CD4-positive, alpha-beta T cell treated with Interleukin-17A for 1 hour (primary cell): ENCODE measurements around the gene SPDYE18.
"Not testable (repeated sequence)": the region's sequence is repeated elsewhere in the genome, so short reads cannot be mapped to it uniquely, and the experiment has no call there.

ENCODE experiments used
- DNase-seq: peaks from one replicate; pipeline ENCODE4 v3.0.0-alpha.2; 2020

The SPDYE18 gene, protein sequence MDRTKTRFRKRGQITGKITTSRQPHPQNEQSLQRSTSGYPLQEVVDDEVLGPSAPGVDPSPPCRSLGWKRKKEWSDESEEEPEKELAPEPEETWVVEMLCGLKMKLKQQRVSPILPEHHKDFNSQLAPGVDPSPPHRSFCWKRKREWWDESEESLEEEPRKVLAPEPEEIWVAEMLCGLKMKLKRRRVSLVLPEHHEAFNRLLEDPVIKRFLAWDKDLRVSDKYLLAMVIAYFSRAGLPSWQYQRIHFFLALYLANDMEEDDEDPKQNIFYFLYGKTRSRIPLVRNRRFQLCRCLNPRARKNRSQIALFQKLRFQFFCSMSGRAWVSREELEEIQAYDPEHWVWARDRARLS

DNA sequence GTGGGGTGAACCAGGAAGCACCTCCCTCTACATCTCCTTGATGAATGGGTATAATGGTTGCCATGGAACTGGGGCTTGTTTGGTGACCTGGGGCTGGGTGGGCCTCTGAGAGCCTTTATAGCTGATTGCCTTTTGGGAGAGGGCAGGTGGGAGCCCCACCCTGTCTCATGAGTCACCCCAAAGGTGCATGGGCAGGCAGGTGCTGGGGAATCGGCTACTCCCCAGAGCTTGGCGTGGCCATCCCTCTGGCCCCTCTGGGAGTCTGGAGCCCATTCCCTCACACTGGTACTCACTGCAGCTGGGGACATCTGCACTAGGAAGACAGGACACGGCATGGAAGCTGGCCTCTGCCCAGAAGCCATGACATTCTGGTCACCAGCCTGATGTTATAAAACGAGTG, at the start of gene SPDYE18:
Gene SPDYE18 (minus strand): TSS at position 2 of the 400 bp plus-strand sequence. CDS start 2,046 bp downstream, outside the sequence.
- not testable (repeated sequence) for DNase-seq

DNA sequence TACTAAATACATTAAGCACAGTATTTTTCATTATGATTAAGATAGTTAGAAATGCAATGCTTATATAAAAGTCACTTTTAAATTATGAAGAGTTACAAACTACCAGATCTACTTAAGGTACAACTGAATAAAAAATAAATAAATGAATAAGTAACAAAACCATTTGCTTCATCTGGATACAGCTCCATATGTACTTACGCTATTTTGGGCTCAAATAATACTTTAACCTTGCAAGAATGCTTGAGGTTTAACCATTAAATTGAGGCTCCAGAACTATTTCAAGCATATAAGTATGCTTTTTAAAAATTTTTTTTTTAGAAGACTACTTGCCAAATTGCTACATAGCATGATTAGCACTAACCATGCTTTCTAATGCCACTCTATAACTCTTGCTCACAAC, 46.0 kb upstream of the SPDYE18 start:
- DNase-seq: not testable (repeated sequence)

DNA sequence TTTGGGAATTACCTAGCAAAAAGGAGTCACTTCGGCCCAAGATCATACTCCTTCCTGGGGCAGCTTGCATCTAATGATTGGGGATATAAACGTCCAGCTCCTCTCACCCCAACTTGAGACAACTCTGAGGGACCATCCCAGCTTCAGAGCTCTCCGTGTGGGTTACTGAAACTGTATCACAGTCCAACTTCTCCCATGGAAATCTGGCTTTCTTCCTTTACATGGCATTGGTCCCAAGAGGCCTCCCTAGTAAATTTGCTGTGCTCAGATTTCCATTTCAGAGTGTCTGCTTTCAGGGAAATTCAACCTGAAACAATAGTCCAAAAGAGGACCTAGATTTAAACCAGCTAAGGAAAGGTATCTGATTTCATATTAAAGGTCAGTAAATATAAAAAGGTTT, 45.3 kb upstream of the SPDYE18 start:
- not testable (repeated sequence) for DNase-seq

DNA sequence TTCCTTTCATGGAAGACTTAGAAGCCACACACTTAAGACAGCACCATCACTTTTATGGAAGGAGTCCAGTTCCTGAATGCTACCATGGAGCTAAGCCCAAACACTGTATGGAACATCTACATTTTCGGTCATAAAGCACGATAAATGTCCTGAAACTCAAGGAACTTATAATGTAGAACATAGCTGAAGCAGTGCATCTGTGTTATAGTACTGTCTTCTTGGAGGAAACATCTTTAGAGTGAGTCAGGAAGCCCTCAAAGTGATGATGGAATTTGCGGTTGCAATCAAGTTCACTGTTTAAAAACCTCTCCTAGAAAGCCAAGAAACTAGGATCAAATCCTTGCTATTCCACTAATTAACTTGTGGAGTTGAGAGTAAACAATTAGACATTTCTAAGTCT, 43.5 kb upstream of the SPDYE18 start:
- not testable (repeated sequence) for DNase-seq

DNA sequence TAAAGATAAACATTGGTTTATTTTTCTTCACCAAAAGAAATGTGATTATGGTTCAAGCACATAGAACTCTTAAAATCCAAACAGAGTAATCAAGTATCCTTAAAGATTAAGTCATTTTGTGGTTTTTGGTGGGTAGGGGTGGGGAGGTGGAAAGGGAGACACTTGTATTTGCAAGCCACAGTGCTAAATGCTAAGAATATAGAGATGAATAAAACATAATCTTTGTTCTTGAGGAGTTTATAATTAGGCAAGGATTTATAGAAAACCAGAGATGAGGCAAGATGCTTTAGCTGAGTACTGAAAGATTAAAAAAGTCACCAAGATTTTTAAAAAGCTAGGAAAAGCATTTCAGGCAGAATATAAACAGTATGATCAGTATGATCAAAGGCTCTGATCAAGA, 40.3 kb upstream of the SPDYE18 start:
- not testable (repeated sequence) for DNase-seq

DNA sequence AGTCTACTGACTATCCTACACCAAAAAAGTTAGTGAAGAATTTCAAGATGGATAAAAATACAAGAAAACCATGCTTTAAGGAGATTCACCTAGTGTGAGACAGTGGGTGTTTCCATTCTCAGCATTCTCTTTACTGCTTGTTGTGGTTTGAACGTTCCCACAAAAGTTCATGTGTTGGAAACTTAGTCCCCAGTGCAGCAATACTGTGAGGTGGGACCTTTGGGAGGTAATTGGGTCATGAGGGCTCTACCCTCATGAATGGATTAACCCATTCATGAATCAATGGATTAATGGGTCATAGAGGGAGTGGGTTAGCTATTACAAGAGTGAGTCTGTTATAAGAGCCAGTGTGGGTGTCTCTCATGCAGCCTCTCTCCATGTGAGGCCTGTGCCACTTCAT, 38.8 kb upstream of the SPDYE18 start:
- DNase-seq: not testable (repeated sequence)

DNA sequence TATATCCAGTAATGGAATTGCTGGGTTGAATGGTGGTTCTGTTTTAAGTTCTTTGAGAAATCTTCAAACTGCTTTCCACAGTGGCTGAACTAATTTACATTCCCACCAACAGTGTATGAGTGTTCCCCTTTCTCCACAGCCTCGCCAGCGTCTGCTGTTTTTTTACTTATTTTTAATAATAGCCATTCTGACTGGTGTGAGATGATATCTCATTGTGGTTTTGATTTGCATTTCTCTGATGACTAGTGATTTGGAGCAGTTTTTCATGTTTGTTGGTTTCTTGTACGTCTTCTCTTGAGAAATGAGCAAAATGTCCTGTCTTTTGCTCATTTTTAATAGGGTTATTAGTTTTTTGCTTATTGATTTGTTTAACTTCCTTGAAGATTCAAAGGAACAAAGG, 38.1 kb upstream of the SPDYE18 start:
- not testable (repeated sequence) for DNase-seq

DNA sequence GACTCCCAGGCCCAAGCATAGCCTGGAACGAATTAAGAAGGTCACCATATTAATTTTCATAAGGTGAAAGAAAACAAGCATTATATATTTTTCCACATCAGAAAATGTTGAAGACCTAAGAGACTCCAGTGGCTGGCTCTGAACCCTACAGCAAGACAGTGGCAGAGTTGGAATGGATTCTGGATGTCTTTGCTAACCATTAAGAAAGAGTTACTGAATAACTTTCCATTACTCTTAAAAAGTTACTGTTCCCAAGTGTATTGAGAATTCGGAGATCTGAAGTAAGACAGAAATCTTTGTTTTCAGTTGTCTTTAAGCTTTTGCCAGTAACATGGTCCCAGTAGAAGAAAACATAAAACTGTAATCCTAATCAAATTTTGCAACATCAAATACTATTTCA, 29.9 kb upstream of the SPDYE18 start:
- DNase-seq: not testable (repeated sequence)

DNA sequence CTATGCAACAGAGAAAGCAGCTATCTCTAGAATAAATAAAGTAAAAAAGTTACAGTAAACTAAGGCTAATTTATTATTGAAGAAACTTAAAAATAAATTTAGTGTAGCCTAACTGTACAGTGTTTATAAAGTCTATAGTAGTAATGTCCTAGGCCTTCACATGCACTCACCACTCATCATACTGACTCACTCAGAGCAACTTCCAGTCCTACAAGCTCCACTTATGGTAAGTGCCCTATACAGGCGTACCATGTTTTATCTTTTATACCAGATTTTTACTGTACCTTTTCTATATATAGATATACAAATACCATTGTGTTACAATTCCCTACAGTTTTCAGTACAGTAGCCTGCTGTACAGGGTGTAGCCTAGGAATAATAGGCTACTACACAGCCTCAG, 19.8 kb upstream of the SPDYE18 start:
- DNase-seq: not testable (repeated sequence)

DNA sequence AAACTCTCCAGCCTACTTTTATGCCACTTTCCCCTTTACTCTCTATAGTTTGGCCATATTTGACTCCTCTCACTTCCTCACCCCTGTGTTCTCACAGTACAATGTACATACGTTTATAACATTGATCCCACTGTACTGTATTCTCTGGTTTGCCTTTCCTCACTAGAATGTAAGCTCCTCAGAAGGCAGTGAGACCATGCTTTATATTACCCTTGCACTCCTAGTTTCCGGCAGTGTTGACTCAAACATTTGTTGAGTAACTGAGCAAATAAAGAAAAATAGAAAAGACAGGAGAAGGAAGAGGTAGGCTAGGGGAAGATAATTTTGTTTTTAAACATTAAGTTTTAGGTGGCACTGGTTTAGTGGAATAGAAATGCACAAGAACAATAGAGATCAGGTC, 17.9 kb upstream of the SPDYE18 start:
- DNase-seq: not testable (repeated sequence)

DNA sequence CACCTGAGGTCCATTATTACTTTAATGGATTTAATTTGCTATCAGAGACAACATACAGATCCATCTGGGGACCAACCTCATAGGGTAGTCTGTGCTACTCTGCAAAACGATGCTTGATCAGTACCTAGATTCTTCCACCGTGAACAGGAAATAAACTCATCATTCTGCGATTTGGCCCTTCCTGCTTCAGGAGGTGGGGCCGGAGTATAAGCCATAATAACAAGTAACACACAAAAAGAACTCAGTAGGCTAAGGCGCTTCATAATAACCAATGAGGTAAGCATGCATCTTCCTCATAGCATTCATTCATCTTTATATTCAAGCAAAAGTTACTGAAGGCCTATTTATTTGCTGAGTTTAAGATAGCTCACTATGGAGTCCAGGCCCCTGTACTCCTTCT, 17.3 kb upstream of the SPDYE18 start:
- not testable (repeated sequence) for DNase-seq

DNA sequence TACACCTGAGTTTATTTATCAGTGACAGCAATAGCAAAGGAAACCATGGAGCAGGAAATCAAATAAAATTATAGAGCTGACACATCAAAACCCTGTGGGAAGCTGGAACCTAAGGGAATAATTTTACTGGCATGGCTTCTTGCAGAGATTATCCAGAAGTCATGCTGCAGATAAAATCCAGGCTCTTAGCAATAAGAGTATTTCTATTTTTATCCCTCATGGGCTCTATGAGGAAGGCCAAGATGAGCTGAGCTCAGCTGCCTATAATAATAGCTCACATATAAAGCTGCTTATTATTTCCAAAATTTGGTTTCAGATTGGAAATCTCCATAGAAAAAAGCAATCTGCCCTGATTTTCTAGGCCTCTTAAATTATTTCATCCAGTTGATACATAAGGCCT, 16.8 kb upstream of the SPDYE18 start:
- not testable (repeated sequence) for DNase-seq

DNA sequence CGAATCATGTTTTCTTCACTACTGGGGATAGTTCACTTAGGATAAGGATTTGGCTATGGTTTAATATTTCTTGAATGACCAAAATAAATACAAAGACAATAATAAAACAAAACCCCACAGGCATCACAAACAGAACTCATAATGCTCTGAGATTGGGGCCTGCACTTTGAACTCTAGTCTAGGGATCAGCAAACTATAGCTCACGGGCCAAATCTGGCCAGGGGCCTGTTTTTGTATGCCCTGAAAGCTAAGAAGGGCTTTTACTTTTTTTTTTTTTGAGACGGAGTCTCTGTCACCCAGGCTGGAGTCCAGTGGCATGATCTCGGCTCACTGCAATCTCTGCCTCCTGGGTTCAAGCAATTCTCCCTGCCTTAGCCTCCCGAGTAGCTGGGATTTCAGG, 14.7 kb upstream of the SPDYE18 start:
- not testable (repeated sequence) for DNase-seq

DNA sequence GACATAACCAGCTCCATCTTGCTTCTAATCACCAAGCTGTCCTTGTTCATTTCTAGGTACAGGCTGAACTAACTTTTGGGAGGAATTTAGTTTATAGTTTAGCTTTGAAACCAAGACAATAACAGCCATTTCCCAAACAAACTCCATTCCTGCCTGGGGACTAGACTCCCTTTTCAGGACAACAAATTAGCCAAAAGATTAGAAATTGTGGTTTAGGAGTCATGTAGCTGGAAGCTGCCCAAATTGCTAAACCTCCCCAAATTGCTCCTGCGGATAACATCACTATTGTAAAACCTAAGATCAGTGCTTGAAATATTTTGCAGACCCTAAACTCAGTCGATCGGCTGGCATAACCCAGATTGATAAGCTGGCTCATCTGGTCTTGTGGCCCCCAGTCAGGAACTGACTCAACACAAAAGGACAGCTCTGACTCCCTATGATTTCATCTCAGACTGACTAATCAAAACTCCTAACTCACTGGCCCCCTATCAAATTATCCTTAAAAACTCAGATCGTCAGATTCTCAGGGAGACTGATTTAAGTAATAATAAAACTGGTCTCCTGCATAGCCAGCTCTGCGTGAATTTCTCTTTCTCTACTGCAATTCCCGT, 12.5 kb upstream of the SPDYE18 start:
- not testable (repeated sequence) for DNase-seq

DNA sequence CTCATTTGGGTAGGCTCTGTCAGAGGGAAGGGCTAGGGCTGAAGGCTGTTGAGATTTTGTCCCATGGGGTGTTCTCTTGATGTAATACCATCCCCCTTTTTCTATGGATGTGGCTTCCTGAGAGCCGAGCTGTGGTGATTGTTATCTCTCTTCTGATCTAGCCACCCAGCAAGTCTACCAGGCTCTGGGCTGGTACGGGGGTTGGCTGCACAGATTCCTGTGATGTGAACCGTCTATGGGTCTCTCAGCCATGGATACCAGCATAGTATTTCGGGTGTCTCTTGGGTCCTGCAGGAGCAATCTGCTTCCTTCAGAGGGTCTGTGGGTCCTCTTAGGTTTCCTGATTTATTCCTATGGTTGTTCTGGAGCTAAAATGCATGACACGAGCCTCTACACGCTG, 8.8 kb upstream of the SPDYE18 start:
- not testable (repeated sequence) for DNase-seq

DNA sequence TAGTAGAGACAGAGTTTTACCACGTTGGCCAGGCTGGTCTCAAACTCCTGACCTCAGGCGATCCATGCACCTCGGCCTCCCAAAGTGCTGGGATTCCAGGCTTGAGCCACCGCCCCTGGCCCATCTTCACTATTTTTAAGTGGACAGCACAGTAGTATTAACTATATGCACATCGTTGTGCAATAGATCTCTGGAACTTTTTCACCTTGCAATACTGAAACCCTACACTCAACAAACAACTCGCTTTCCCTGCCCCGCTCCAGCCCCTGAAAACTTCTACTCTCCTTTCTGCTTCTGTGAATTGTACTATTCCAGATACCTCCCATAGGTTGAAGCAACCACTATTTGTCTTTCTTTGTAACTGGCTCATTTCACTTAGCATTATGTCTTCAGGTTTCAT, 3.5 kb upstream of the SPDYE18 start:
- DNase-seq: not testable (repeated sequence)

DNA sequence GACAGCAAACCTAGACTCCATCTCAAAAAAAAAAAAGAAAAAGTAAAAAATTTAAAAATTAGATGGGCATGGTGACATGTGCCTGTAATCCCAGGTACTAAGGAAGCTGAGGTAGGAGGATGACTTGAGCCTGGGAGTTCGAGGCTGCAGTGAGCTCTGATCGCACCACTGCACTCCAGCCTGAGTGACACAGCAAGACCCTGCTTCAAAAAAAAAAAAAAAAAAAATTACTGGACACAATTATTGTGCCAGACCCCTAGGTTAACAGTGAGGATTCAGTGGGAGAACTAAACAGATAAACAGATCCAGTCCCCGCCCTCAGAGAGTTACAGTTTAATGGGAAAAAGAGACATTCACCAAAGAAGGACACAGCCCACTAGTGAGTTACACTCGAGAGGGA, 1.4 kb upstream of the SPDYE18 start:
- not testable (repeated sequence) for DNase-seq

DNA sequence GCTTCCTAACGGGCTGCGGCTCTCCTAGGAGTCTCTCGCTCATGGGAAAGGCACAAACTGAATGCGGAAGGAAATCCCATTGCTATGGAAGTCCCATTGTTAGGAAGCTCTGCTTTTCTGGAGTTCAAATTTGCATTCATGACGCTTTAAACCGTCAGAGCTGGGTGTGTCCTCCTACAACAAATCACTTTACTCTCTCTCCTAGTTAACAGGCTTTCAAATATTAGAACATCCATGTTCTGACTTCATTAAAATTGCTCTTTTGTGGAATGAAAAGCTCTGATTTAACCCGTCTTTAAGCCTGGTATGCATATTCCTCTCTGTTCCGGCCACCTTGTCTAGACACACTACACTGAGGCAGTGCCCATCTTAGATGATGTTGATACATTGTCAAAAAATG, 30.1 kb downstream of the SPDYE18 start, which contains the start of gene SPDYE17:
Gene SPDYE17 (minus strand): TSS at position 101 of the 400 bp plus-strand sequence. CDS start 1,791 bp downstream, outside the sequence.
- not testable (repeated sequence) for DNase-seq

DNA sequence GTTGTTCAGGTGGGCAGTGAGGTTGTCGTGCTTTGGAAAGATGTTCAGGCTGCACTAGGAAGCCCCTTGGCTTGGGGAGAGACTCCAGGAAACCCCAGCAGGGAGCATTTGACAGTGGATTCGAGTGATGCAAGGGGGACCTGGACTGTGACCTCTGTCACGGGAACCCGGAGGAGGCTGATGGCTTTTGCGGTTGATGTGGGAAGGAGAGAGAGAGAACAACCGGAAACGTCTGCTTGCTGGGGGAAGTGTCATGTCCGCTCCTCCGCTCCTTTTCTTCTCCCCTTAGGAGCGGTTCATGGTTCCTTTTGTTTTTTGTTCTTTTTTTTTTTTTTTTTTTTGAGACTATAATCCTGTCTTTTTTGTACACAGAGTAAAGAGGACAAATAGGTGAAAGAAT, 36.0 kb downstream of the SPDYE18 start:
- not testable (repeated sequence) for DNase-seq

DNA sequence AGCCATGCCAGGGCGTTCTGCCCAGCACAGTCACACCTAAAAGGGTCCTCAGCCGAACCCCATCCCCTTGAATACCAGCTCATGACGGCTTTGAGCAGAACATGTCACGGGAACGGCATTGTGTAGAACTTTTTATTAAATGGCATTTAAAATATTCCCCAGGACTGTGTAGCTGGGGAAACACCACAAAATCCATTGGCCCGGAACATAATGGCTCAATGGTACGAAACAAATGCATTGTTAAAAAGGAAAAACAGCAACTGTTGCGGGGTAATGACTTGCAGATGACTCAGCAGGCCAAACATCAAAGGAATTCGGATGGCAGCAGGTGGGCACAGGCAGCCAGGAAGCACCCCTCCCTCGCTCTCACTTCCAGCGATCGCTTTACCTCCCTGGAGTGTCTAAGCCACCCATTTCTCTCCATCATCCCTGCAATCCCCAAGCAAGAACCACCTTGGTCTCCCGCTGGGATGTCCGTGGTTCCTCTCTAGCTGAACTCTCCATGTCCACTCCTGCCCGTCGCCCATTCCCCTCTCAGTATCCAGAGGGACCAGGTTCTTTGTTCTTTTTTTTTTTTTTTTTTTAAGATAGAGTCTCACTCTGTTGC, 52.2 kb downstream of the SPDYE18 start:
- DNase-seq: not testable (repeated sequence)

DNA sequence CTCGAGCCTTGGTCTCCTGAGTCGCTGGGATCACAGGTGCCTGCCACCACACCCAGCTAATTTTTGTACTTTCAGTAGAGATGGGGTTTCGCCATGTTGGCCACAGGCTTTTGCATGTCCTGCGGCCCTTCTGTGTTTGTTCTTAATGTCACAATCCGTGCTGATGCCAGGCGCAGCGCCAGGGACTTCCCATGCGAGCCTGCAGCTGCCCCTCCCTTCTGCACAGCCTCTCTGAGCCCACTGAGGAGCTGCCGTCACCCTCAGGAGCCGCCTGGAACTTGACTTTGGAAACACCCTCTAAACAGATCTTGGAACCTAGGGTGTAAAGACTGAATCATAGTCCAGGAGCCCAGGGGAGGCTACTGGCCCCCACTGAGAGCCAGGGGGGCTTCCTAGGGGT, 54.4 kb downstream of the SPDYE18 start:
- not testable (repeated sequence) for DNase-seq

DNA sequence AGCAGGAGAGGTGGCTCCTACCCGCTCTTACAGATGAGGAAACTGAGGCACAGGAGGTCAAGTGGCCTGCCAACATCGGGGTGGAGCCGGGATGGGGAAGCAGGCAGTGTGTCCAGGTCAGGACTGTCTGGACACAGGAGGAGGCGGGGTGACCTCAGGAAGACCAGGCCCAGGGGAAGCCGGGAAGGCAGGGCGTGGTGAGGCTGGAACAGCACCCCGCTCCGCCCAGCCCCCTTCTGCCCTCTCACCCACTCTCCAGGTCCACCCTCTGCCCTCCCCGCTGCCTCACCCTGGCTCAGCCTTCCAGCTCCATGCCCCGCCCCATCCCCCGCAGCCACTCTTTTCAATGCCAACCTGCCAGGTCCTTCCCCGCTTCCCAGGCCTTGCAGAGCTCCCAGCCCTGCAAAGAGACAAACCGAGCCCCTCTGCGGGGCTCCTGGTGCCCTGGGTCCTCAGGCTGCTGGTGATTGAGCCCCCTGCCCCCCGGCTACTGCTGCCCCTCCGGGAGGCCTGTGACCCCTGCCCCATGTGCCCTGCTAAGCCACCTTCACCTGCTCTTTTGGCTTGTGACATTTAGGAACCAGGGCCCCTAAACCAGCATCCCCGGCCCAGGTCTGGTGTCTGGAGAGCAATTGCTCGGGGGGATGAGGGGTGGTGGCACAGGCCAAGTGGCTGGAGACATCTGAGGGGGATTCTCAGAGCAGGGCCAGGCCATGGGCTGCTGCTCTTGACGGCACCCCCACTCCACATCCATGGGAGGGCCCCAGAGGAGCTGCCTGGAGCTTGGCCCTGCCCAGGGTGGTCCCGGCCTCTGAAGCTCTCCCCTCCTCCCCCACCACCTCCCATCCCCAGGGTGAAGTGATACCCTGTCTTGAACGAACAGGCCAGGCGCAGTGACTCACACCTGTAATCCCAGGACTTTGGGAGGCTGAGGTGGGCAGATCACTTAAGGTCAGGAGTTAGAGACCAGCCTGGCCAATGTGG, 55.9 kb downstream of the SPDYE18 start:
- not testable (repeated sequence) for DNase-seq
